GM19468 (cell line): ENCODE measurements around the gene EFCAB8.
"Not testable (repeated sequence)": the region's sequence is repeated elsewhere in the genome, so short reads cannot be mapped to it uniquely, and the experiment has no call there.

Source experiments
- ATAC-seq: cut with Tn5 transposase; IDR thresholded peaks from one replicate; pipeline ENCODE4 v1.9.1; 2021; ENCODE audit warnings: mild to moderate bottlenecking, moderate library complexity, moderate number of reproducible peaks; ENCODE audit not compliant: unreplicated experiment; ENCODE audit errors: extremely low read depth

Gene EFCAB8

DNA sequence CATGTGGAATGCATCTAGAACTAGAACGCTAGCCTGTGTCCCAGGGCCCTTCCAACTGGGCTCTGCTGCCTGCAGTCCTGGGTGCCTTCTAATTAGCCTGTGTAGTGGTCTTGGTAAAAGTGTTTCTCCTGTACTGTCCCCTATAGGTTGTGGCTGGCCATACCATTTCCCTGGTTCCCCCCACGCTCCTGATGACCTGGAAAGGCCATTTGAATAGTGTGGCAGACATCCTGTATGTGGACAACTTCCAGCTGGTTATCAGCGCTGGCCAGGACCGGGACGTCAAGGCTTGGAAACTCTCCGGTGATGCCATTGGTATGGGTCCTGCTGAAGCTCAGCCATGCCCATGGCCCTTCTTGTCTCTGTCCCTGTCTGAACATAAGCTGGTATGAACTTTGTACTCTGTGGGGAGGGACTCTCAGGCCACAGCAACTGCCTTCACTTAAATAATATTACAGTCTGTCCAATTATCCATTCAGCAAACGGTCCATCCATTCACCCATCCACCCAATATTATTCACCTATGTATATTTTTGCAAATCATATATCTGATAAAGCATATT lies 84.8 kb downstream of the EFCAB8 start:
- no peak for ATAC-seq

DNA sequence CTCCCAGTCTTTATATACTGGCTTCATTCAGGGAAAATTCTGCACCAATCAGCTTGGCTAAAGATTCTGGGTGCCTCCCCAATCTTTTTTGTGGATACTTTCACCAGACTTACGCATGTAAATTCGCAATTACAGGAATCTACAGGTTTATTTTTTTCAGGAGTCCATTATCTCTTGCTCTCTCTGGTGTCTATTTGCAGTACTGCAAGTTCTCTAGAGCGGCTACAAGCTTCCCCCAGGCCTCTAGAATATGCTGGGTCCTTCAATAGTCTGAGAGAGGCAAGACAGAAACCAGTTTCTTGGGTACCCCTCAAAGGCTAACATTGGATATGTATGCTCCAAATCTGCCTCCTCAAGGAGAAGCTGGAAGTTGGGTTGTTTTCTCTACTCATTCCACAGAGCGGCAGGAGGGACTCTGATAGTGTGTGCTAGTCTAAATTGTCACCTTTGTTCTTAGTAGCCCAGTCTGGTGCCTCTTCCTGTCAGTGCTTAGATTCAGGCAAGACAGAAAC lies 87.0 kb downstream of the EFCAB8 start:
- no peak for ATAC-seq

DNA sequence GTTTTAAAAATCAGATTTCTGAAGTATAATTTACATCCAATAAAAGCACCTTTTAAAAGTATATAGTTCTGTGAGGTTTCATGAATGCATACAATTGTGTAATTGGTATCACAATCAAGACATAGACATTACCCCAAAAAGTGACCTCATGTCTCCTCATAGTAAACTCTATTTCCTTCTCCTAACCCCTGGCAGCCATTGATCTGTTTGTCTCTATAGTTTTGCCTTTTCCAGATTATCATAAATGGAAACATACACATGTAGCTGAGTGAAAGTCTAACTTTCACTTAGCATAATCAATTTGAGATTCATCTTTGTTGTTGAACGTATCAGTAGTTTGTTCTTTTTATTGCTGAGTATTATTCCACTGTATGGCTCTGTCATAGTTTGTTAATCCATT lies 87.9 kb downstream of the EFCAB8 start:
- no peak for ATAC-seq

DNA sequence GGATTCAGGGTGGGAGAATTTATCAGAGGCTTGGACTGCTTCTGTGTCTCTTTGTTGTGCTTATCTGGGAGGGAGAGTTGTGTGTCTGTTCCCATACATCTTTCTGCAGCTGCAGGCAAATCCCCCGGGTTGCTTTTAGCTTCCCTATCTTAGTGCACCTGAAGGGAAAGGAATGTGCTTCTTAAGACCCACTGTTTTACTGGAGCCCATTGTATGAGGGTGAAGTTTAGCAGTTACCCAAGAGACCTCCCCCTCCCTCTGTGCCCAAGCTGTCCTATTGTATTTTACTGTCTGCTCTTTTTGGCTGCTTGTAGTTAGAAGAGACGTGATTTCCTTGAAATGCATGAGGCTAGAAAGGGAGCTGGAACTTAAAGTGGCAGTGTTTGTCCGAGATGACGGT lies 91.8 kb downstream of the EFCAB8 start:
- ATAC-seq, result not testable (repeated sequence)

DNA sequence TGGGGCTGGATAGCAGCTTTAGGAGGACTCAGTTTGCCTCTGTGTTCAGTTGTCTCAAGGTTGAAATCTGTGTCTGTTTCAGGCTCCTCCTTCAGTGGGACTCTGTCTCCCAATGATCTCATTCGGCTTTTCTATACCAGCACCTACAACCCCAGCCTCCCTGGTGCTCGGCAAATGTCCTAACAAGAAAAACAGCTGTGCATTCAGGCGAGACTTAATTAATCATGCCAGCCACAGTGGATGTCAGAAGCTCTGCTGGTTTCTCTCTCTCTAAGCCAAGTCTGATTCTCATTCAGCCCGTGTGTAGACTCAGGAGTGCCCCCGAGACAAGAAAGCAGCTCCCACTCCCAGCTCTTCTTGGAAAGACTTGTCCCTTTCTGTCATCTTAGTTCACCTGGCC lies 98.7 kb downstream of the EFCAB8 start:
- no peak for ATAC-seq

DNA sequence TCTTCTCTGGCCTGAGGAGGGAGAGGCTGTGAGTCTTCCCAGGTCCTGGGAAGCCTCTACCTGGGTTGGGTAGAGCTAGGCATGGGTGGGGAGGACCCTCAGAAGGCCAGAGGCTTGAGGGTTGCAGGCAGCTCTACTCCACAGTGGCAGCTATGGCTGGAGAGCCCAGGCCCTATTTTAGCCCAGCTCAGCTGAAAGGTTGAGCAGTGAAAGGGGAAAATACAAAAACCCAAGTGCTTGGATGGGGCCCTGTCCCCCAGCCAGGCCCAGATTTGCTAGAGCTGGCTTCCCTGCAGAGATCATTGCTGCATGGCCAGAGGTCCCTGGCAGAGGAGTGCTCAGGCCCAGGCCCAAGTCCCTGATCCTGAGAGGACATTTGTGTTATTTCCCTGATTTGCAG lies 99.9 kb downstream of the EFCAB8 start:
- ATAC-seq, result no peak

DNA sequence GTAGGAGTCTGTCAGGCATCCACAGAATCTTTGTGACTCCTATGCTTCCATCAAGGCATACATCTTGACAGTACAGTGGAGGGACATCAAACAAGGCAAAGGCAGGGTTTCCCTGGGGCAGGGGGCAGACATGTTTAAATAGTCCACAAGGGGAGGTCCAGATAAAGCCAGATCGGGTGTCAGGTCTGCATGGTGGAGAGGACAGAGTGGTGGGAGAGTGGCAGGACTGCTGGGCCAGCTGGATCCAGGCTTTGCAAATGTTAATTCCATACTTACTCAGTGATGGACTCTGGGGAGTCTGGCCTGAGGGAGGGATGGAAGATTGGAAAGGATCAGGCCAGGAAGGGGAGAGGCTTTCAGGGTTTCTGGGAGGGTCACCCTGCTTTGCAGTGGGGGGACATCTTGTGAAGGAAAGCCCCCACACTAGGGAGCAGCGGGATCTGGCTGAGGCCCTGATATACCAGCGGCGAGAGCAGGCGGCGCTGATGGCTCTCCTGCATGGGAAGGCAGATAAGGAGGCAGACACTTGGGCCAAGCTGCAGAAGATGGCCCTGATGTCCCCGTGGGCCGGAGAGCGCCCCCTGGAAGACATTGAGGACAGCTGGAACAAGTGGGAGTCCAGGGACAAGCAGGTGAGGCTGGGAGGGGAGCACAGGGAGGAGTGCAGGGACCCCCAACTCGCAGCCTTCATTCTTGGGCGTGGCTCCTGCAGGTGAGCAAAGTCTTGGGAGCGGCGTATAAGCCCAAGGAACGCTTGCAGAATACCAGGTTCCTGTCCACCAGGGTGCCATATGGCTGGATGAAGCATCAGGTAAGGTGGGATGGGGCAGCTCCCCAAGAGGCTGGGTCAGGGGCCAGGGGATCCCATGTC lies 100.9 kb downstream of the EFCAB8 start:
- ATAC-seq, result no peak

DNA sequence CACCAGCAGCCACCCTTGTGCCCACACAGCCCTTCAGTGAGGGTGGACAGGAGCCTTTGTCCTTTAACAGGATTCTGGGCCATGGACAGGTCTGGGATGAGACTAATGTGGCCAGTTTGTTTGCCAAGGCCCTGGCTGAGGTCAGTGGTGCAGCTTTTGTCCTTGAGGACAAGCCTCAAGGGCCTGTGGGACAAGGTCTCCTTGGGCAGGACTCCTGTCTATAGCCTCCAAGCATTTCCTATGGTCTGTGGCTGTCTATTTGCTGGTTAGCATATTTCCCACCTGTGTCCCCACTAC lies 101.4 kb downstream of the EFCAB8 start:
- ATAC-seq, result no peak

DNA sequence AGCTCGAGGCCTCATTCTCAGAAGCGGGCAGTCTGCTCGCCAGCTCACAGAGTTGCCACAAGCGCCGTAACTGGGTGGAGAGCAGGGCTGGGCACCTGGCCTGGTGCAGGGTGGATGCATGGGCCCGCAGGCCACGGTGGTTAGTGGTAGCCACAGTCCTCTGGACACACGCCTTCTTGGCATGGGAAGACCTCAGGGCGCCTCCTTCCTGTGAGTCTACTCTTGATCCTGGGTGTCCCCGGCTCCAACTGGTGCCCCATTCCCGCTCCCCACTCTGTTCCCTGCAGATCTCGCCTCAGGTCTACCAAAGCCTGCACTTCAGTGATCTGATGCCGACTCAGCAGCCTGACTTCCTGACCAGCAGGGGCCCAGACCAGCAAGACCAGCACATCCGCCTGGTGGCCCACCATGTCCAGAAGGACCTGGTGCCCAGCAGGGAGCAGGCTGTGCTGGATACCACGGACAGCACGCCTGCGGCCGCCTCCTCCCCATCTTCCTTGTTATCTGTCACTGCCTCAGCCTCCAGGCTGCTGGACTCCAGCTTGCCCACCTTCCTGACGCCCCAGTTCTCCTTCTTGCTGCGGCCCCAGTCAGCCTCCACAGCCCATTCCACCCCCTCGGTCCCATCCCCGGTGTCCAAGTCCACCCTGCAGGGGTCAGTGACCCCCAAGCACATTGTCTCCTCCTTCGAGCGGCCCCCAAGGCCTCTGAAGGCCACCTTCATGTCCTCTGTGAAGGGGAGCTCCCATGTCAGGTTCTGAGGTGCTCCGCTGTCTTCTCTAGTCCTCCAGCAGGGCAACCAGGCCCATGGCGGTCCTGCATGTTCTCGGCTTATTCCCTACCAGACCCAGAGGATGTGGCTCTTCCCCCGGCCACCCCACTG lies 102.4 kb downstream of the EFCAB8 start:
- no peak for ATAC-seq

DNA sequence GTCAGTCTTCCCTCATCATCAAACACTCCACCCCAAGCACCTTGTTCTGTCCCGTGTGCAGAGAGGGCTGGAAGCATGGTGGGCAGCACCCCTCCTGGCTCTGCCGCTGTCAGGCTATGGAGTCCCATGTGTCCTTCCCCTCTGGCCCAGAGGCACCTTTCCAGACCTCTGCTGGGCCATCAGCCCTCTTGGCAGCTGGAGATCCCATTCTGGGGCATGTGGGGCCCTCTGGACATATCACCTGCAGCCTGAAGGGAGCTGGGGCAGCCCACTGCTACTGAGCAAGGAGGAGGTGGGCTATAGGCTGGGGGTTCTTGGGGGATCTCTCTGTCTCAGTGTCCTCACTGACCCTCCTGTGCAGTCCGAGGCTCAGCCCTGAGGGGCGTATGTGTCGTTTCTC lies 103.3 kb downstream of the EFCAB8 start:
- ATAC-seq, result no peak

DNA sequence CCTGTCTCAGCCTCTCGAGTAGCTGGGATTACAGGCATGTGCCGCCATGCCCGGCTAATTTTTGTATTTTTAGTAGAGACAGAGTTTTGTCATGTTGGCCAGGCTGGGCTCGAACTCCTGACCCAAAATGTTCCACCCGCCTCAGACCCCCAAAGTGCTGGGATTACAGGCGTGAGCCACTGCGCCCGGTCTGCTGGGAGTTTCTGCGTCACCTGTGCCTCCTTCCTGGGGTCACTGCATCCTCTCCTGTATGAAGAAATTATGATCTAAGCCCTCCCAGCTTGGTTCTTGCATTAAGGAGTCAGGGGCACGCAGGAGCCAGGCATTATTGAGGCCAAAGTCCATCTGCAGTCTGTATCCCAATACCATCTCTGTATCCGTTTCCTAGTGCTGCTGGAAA lies 103.9 kb downstream of the EFCAB8 start:
- ATAC-seq, result not testable (repeated sequence)

DNA sequence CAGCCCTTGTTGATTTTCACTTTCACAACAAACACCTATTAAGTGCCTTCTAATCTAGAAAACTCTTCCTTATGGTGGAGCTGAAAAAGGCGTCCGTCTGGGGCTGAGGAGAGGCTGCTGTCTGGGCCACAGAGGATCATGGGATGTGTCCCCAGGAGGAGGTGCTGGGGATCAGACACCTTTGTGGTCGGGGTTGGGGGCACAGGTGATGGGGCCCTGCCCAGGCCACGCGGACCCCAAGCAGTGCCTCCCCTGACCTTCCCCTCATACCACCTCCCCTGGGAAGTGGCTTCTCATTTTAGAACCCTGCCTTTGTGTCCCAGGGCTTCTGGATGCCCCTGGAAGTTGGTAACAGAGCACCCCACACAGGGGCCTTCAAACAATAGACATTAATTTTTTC lies 104.5 kb downstream of the EFCAB8 start:
- ATAC-seq, result no peak

DNA sequence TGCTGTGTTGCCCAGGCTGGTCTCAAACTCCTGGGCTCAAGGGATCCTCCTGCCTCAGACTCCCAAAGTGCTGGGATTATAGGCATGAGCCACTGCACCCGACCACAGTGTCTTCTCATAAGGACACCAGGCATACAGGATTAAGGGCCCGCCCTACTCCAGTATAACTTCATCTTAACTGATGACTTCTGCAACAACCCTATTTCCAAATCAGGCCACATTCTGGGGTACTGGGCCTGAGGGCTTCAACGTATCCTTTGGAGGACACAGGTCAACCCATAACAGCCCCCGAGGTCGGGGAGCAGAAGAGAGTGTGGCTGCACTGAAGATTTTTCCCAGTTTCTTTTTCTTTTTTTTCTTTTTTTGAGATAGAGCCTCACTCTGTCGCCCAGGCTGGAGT lies 105.9 kb downstream of the EFCAB8 start:
- no peak for ATAC-seq

DNA sequence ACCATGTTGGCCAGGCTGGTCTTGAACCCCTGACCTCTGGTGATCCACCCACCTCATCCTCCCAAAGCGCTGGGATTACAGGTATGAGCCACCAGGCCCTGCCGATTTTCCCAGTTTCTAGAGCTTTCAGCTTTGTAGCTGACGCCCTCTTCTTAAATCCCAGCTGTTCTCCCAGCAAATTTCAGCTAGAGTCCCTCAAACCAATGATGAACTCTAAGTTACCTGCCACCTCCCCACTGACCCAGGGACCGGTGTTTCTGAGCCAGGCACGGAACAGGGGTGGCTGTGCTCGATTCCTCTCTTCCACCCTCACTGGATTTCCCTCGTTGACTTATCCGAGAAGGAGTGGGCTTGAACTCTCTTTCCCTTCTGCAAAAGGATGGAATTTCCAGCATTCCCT lies 106.4 kb downstream of the EFCAB8 start:
- ATAC-seq, result no peak

DNA sequence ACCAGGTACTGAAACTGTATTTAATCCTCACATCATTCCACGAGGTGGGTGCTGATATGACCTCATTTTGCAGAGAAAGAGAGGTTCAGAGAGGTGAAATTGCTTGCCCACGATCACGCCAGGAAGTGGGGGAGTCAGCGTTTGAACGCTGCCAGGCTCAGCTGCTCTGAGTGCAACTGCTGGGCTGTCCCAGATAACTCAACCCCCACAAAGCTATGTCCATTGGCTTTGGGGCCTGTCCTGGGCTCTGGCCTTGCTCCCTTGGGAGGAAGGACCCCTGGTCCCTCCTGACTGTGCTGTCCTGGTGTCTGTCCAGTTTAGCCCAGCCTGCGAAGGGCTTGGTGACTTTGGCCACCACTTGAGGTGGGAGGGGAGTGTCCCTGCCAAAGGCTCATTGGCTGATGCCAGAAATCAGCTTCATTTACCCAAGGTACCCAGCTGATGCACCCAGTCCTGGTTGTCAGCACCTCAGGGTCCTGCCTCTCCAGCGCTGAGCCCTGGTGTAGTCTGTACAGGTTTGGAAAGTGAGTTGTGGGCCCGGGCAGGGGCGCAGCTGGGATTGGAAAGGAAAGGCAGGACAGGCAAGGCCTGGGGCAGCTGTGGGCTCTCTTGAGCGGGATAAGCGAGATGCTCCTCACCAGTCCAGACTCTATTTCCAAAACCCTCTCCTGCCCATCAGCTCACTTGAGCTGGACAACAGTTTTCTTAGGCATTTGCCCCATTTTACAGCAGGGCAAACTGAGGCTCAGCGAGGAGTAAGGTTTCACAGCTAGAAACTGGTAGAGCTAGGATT lies 107.1 kb downstream of the EFCAB8 start:
- no peak for ATAC-seq

DNA sequence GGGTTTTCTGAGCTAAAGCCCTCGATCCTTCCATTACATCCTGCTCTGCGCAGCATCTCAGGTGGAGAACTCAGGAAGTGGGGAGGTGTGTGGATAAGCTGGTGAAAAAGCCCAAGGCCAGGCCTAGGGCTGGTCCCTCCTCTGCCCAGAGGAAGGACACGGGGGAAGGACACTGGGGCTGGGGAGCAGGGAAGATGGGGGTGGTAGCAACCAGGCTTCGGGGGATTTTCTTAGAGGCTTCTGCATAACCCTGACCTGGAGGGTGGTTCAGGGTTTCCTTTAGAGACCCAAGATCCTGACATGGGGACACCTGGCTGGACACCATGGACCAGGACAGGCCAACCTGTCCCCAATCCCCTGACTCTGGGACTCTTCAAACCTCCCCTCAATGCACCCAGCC lies 107.7 kb downstream of the EFCAB8 start:
- ATAC-seq, result no peak

DNA sequence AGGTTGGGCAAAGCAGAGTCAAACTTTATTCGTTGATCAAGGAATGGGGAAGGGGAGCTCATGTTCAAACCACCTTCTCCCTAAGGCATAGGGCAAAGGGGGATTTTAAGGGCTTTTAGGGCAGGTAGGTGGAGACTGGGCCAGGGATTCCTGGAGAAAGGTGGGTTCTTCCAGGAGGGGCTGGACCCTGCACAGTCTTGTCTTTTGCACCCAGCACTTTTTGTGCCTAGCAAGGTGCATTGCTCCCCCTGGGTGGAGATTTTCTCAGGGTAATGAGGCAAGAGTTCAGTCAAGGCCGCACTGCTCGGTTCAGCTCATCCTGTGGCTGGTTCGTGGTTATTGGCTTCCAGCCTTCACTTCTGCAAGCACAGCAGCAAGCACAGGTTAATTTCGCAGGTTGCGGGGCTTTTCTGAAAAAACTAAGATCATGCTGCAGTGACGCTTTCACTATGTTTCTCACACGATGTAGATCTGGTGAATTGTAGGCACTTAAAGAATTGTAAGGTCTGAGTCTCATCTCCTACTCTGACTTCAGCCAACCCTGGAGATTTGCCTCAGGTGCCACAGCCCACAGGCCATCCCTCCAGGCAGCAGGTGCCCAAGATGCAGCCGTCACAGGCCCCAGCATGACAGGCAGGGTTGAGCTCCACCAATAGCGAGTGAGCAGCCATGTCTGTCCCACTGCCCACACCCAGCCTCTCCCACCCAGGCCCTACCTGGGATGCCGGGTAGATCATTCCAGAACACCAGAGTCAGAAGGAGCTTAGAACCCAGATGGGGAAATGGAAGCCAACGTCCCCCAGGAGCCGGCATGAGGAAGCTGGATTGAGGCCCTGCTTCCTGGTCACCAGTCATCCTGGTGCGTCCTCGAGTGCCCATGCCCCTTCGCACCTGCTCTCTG lies 108.4 kb downstream of the EFCAB8 start:
- ATAC-seq, result no peak

DNA sequence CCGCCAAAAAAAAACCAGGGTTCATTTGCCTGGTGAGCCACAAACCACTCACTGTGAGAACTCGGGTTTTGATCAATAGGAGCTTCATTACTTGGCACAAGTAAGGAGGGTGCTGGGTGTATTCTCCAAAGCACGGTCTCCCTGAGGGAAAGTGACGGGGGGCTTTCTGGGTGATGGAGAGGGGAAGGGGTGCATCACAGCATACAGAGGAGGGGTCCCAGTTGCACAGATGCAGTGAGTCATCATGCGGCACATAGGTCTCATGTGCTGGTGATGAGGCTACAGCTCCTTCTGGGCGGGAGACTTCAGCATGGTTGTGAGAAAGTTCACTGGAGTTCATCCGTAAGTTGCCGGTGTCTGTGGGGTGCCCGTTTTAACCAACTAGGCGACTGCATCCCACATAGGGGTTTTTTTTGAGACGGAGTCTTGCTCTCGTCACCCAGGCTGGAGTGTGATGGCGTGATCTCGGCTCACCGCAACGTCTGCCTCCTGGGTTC lies 109.3 kb downstream of the EFCAB8 start:
- no peak for ATAC-seq
